NCI-H446 treated with DMSO at 0.1 percent for 48 hours (cell line): Measurements from ENCODE around the gene IGSF6.
A peak's percentile ranks its signal among the peaks of the same experiment; 100 is the strongest.

Experiments
- DNase-seq: peaks from one replicate; lab custom pipeline; 2025; lab: John Stamatoyannopoulos, UW

IGSF6 gene

GRCh38 chr16:21600031-21600773 lies 52.2 kb downstream of the IGSF6 start:
- no peak for DNase-seq

DNA sequence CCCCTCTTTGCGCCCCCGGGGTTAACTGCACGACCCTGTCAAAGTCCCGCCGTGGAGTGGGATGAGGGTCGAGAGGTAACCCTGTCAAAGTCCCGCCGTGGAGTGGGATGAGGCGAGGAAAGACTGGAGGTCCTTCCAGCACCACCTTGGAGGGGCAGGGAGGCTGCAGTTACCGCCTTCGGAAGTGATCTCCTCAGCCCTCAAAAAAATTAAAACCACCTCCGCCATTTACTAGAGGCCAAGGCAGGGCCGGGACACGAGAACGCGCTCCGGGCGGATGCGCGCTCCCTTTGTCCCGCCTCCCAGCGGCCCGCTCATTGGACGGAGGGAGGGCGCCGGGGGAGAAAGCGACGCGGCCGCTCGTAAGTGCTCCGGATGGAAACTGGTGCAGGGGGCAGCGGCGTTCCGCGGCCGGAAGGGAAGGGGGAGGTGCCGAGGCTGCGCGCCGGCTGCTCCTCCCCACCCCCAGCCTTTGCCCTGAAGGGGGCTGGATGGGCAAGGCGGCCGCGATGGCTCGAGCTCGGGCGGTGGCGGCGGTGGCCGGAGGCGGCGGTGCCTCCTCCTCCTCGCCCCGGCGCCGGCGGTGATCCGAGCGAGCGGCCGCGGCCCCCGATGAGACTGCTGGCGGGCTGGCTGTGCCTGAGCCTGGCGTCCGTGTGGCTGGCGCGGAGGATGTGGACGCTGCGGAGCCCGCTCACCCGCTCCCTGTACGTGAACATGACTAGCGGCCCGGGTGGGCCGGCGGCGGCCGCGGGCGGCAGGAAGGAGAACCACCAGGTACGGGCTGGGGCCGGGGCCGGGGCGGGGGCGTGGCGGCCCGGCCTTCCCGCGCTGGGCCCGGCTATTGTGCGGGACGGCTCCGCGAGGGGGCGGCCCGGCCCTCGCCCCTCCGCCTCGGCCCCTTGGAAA lies 53.0 kb downstream of the IGSF6 start, which contains the start of gene METTL9:
METTL9 (plus strand) TSS at position 456 of the 909 bp plus-strand sequence; CDS start at position 613, 157 bp downstream.
- peak; percentile 76 for DNase-seq

DNA sequence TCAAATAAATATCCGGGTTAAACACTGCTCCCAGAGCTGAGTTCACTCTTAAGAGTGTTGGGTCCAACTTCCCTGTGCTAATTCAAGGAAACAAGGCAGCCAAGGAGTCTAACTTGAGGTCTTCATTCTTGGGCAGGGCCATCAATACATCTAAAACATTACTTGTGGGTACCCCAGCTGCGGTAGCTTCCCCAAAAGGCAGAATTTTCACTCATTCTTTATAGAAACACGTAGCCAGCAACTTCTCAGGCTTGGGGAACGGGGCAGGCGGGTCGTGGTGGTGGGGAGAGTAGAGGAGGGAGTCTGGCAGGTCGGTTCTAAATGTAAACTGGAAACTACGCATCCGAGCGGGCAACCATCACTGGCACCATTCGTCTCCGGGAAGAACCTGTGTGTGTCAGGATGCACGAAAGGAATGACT lies 53.7 kb downstream of the IGSF6 start:
- DNase-seq, result no peak

DNA sequence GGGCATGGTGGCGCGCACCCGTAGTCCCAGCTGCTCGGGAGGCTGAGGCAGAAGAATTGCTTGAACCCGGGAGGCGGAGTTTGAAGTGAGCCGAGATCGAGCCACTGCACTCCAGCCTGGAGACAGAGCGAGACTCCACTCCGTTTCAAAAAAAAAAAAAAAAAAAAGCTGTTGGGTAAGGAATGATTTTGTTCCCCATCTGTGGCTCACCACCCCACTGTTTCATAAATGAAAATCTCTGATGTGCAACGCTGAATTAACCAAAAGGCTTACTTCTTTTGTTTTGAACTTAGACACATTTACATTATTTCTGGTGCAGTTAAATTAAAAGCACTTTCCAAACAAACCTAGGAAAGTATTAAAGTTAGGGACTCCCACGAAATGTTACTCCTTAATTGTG lies 54.2 kb downstream of the IGSF6 start:
- DNase-seq, result no peak

DNA sequence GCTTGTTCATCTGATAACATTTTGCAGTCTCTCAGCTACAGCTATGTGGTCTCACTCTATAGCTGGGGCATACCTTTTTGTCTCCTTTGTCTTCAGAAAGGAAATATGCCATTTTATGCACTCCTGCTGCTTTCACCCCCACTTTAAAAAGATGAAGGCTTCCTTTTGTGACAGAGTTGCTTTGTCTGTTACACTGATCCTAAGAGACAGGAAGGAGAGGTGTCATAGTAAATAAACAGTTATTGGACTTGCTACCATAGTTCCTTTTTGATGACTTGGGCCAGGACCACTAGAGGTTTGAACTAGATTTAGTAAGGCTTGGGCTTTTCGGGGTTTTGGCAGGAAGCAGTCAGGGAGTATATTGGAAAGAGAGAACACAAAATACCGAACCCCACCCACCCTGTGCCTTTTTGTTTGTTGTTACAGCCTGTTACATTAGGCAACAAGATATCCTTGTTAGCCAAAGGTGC lies 54.8 kb downstream of the IGSF6 start:
- no peak for DNase-seq

GRCh38 chr16:21593530-21594289 lies 58.7 kb downstream of the IGSF6 start:
- no peak for DNase-seq

GRCh38 chr16:21592191-21592590 lies 60.2 kb downstream of the IGSF6 start:
- no peak for DNase-seq

DNA sequence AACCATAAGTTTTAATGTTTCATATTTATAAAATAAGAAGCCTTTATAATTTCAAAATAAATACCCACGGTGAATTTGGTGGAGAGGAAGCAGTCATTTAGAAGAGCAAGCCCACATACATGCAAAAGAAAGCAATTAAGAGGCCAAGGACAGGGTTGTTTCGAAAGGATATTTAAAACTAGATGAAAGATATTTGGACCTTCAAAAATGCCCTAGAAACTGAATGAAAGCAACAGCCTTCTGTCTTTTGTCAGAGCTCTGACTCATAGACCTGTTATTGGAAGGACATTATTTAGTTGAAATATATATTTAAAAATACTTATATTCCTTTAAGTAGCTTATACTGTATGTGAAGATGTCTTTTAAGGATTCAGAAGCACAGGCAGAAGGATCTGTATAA lies 61.6 kb downstream of the IGSF6 start:
- no peak for DNase-seq

GRCh38 chr16:21590287-21590686 lies 62.1 kb downstream of the IGSF6 start:
- no peak for DNase-seq

DNA sequence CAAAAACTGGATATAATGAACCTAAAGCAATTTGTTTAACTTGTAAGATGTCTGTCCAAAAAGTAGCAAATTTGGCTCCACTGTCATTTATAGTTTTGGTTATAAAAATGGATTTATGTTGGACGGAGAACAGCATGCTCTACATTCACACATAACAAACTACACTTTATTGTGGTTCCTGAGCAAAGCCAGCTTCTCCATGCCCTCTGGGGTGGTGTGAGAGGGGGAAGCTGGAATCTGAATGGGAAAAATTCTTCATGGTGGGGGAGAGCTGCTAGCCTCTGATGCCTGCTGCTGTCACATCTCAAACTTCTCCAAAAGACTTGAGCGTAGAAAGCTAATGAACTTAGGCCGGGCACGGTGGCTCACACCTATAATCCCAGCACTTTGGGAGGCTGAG lies 62.9 kb downstream of the IGSF6 start:
- DNase-seq, result no peak
